Mesendoderm (in vitro differentiated cells): ENCODE results near the gene CAPN14.

Experiments
- DNase-seq: peaks from one replicate; pipeline ENCODE4 v3.0.0; 2013
- H2AK5ac ChIP-seq: 2 replicates; pipeline ENCODE4 v1.6.1; 2013; ENCODE audit warnings: low read length, inconsistent platforms
- H2BK120ac ChIP-seq: 2 replicates; pipeline ENCODE4 v1.6.1; 2013; ENCODE audit warnings: low read depth, mild to moderate bottlenecking, low read length, moderate library complexity, mixed read lengths
- H2BK15ac ChIP-seq: replicated peaks from 2 replicates; pipeline ENCODE4 v1.6.1; 2013; ENCODE audit warnings: low read depth, mild to moderate bottlenecking, moderate library complexity
- H2BK5ac ChIP-seq: 2 replicates; pipeline ENCODE4 v1.6.1; 2013; ENCODE audit warnings: low read length, inconsistent platforms
- H3K18ac ChIP-seq: 2 replicates; pipeline ENCODE4 v1.6.1; 2013; ENCODE audit warnings: mild to moderate bottlenecking, low read length, mixed read lengths
- H3K23ac ChIP-seq: one replicate; pipeline ENCODE4 v1.6.1; 2013; ENCODE audit warnings: low read length
- H3K27ac ChIP-seq: 2 replicates; pipeline ENCODE4 v1.5.1; 2013; ENCODE audit warnings: low read depth, mild to moderate bottlenecking, inconsistent platforms, low read length, moderate library complexity
- H3K27me3 ChIP-seq: 2 replicates; pipeline ENCODE4 v1.6.1; 2013; ENCODE audit warnings: low read length, control low read depth, mild to moderate bottlenecking, inconsistent platforms; ENCODE audit not compliant: insufficient read depth, poor library complexity
- H3K36me3 ChIP-seq: 2 replicates; pipeline ENCODE4 v1.6.1; 2013; ENCODE audit warnings: low read length, inconsistent platforms; ENCODE audit not compliant: control insufficient read depth, insufficient read depth
- H3K4ac ChIP-seq: one replicate; pipeline ENCODE4 v1.6.1; 2013; ENCODE audit warnings: low read depth, mild to moderate bottlenecking, low read length, moderate library complexity
- H3K4me1 ChIP-seq: 2 replicates; pipeline ENCODE4 v1.6.1; 2013; ENCODE audit warnings: low read depth, low read length, inconsistent platforms; ENCODE audit not compliant: control insufficient read depth
- H3K4me2 ChIP-seq: 2 replicates; pipeline ENCODE4 v1.6.1; 2013; ENCODE audit warnings: low read length
- H3K4me3 ChIP-seq: 2 replicates; pipeline ENCODE4 v1.5.1; 2013; ENCODE audit warnings: mild to moderate bottlenecking, low read length
- H3K56ac ChIP-seq: one replicate; pipeline ENCODE4 v1.6.1; 2013; ENCODE audit warnings: low read length
- H3K79me1 ChIP-seq: 2 replicates; pipeline ENCODE4 v1.6.1; 2013; ENCODE audit warnings: low read length, inconsistent platforms
- H3K79me2 ChIP-seq: 2 replicates; pipeline ENCODE4 v1.6.1; 2013; ENCODE audit warnings: mild to moderate bottlenecking, low read length; ENCODE audit not compliant: control insufficient read depth, insufficient read depth
- H3K9ac ChIP-seq: 2 replicates; pipeline ENCODE4 v1.6.1; 2013; ENCODE audit warnings: low read length, inconsistent platforms
- H4K5ac ChIP-seq: one replicate; pipeline ENCODE4 v1.6.1; 2013; ENCODE audit warnings: low read length
- H4K8ac ChIP-seq: one replicate; pipeline ENCODE4 v1.6.1; 2013; ENCODE audit warnings: low read depth, mild to moderate bottlenecking, control low read depth, low read length, moderate library complexity
- WGBS: extraction: QIAGEN DNeasy Blood & Tissue Kit; methylation state at CpG from one replicate; pipeline ENCODE4 v1.1.7; 2013; ENCODE audit warnings: low lambda C conversion rate, missing lambda C conversion rate; ENCODE audit not compliant: insufficient coverage; ENCODE audit errors: extremely low coverage; 5-methylcytosine and 5-hydroxymethylcytosine counted together

Gene CAPN14

GRCh38 chr2:31193806-31194205 lies 23.5 kb downstream of the CAPN14 start:
- no peak overlapping the region for H2BK120ac ChIP-seq
- H3K79me2 ChIP-seq, result no peaks in the 10 kb centered on the region
- no CpG with 5 or more reads among the region's 4 CpGs for WGBS
- no peak overlapping the region for H3K4ac ChIP-seq
- H3K27me3 ChIP-seq, result no peaks in the 10 kb centered on the region
- H3K56ac ChIP-seq, result peak overlapping the region; percentile 62
- no peak overlapping the region for H3K18ac ChIP-seq
- peak overlapping the region; percentile 6 for H4K5ac ChIP-seq
- peak overlapping the region; percentile 47 for H2BK5ac ChIP-seq
- no peak overlapping the region for H3K23ac ChIP-seq
- no peak for DNase-seq
- no peak overlapping the region for H3K9ac ChIP-seq
- H3K79me1 ChIP-seq, result no peaks in the 10 kb centered on the region
- no peak overlapping the region for H2BK15ac ChIP-seq
- H3K4me2 ChIP-seq, result no peak overlapping the region
- peaks cover 15% of the 10 kb centered on the region for H3K4me1 ChIP-seq
- H2AK5ac ChIP-seq, result peak overlapping the region; percentile 54
- H3K36me3 ChIP-seq, result no peaks in the 10 kb centered on the region
- no peak overlapping the region for H3K27ac ChIP-seq
- H3K4me3 ChIP-seq, result no peak overlapping the region
- H4K8ac ChIP-seq, result no peak overlapping the region

- WGBS, result no CpG with 5 or more reads among the region's 12 CpGs
Measured at GRCh38 chr2:31192851-31193392, 24.4 kb downstream of the CAPN14 start.

GRCh38 chr2:31192396-31192795 lies 24.9 kb downstream of the CAPN14 start:
- Histone ChIP-seq H3K36me3 (no peaks in the 10 kb centered on the region), H4K8ac (no peak overlapping the region), H2BK15ac (no peak overlapping the region), H4K5ac (no peak overlapping the region), H3K56ac (peak overlapping the region; percentile 51), H2BK5ac (no peak overlapping the region), H3K9ac (no peak overlapping the region), H3K4me2 (no peak overlapping the region), H3K79me2 (no peaks in the 10 kb centered on the region), H3K18ac (no peak overlapping the region), H3K27me3 (no peaks in the 10 kb centered on the region), H3K4me1 (peaks cover 12% of the 10 kb centered on the region), H2BK120ac (no peak overlapping the region), H3K27ac (no peak overlapping the region), H3K23ac (no peak overlapping the region), H3K4me3 (no peak overlapping the region), H2AK5ac (no peak overlapping the region), H3K4ac (no peak overlapping the region), H3K79me1 (no peaks in the 10 kb centered on the region)
- no CpG with 5 or more reads among the region's 2 CpGs for WGBS
- no peak for DNase-seq

More at GRCh38 chr2:31192851-31193392, 24.4 kb downstream of the CAPN14 start:
- no peak overlapping the region for H3K4me3 ChIP-seq
- H3K4me1 ChIP-seq, result peaks cover 13% of the 10 kb centered on the region
- no peaks in the 10 kb centered on the region for H3K36me3 ChIP-seq
- no peak overlapping the region for H2BK5ac ChIP-seq
- no peak overlapping the region for H3K9ac ChIP-seq
- no peaks in the 10 kb centered on the region for H3K27me3 ChIP-seq
- no peak overlapping the region for H3K23ac ChIP-seq
- H2BK120ac ChIP-seq, result no peak overlapping the region
- H3K4me2 ChIP-seq, result no peak overlapping the region
- H3K4ac ChIP-seq, result no peak overlapping the region
- no peaks in the 10 kb centered on the region for H3K79me2 ChIP-seq
- H4K8ac ChIP-seq, result no peak overlapping the region
- H2AK5ac ChIP-seq, result no peak overlapping the region
- H3K18ac ChIP-seq, result no peak overlapping the region
- no peak overlapping the region for H3K56ac ChIP-seq
- DNase-seq, result peak; percentile 77
- no peak overlapping the region for H4K5ac ChIP-seq
- H3K27ac ChIP-seq, result no peak overlapping the region
- H3K79me1 ChIP-seq, result no peaks in the 10 kb centered on the region
- no peak overlapping the region for H2BK15ac ChIP-seq

GRCh38 chr2:31191931-31192330 lies 25.4 kb downstream of the CAPN14 start:
- Histone ChIP-seq H3K4me2 (no peak overlapping the region), H4K8ac (no peak overlapping the region), H3K79me1 (no peaks in the 10 kb centered on the region), H3K4me3 (no peak overlapping the region), H3K18ac (no peak overlapping the region), H3K56ac (no peak overlapping the region), H3K4me1 (peaks cover 7% of the 10 kb centered on the region), H3K27me3 (no peaks in the 10 kb centered on the region), H3K9ac (no peak overlapping the region), H2BK15ac (no peak overlapping the region), H4K5ac (no peak overlapping the region), H3K27ac (no peak overlapping the region), H3K36me3 (no peaks in the 10 kb centered on the region), H2BK5ac (no peak overlapping the region), H3K23ac (no peak overlapping the region), H3K4ac (no peak overlapping the region), H2BK120ac (no peak overlapping the region), H3K79me2 (no peaks in the 10 kb centered on the region), H2AK5ac (no peak overlapping the region)
- DNase-seq, result no peak
- no CpG with 5 or more reads among the region's 11 CpGs for WGBS

- no peaks in the 10 kb centered on the region for H3K79me1 ChIP-seq
- no peak overlapping the region for H2BK5ac ChIP-seq
- H3K4me1 ChIP-seq, result peaks cover 4% of the 10 kb centered on the region
- no peak overlapping the region for H3K4me2 ChIP-seq
- no peak for DNase-seq
- H3K56ac ChIP-seq, result no peak overlapping the region
- H3K27me3 ChIP-seq, result no peaks in the 10 kb centered on the region
- H3K36me3 ChIP-seq, result no peaks in the 10 kb centered on the region
- no peak overlapping the region for H3K9ac ChIP-seq
- no peak overlapping the region for H3K4me3 ChIP-seq
- WGBS, result no CpG with 5 or more reads among the region's 1 CpG
- H3K27ac ChIP-seq, result no peak overlapping the region
- no peak overlapping the region for H2BK15ac ChIP-seq
- H3K23ac ChIP-seq, result no peak overlapping the region
- no peak overlapping the region for H2BK120ac ChIP-seq
- H4K8ac ChIP-seq, result no peak overlapping the region
- no peak overlapping the region for H3K4ac ChIP-seq
- H3K18ac ChIP-seq, result no peak overlapping the region
- no peaks in the 10 kb centered on the region for H3K79me2 ChIP-seq
- no peak overlapping the region for H4K5ac ChIP-seq
- no peak overlapping the region for H2AK5ac ChIP-seq
Measured at GRCh38 chr2:31190188-31190587, 27.1 kb downstream of the CAPN14 start.

- Histone ChIP-seq H3K4me3 (no peak overlapping the region), H4K5ac (no peak overlapping the region), H3K4me2 (no peak overlapping the region), H2AK5ac (no peak overlapping the region), H2BK120ac (no peak overlapping the region), H3K79me2 (no peaks in the 10 kb centered on the region), H3K36me3 (no peaks in the 10 kb centered on the region), H3K27me3 (no peaks in the 10 kb centered on the region), H3K9ac (no peak overlapping the region), H2BK15ac (no peak overlapping the region), H3K4me1 (peaks cover 3% of the 10 kb centered on the region), H3K4ac (no peak overlapping the region), H3K56ac (no peak overlapping the region), H3K27ac (no peak overlapping the region), H3K79me1 (no peaks in the 10 kb centered on the region), H3K23ac (no peak overlapping the region), H4K8ac (no peak overlapping the region), H2BK5ac (no peak overlapping the region), H3K18ac (no peak overlapping the region)
- WGBS, result no CpG with 5 or more reads among the region's 4 CpGs
- DNase-seq, result no peak
Measured at GRCh38 chr2:31189141-31189540, 28.2 kb downstream of the CAPN14 start.
